GM12891 (cell line): Measurements from ENCODE around the gene MIPOL1.
"Not testable (repeated sequence)": the region's sequence is repeated elsewhere in the genome, so short reads cannot be mapped to it uniquely, and the experiment has no call there.

Experiments
- DNase-seq: peaks from one replicate; pipeline ENCODE4 v3.0.0; 2011; ENCODE audit warnings: low spot score; ENCODE audit not compliant: insufficient read length
- FAIRE-seq: peaks from 2 replicates; lab custom pipeline; 2011; peaks lifted over from hg19 to GRCh38; lab: Jason Lieb, UNC
- PAX5 ChIP-seq: IDR thresholded peaks from 2 replicates; pipeline ENCODE4 v1.6.1; 2011; ENCODE audit warnings: low read length, moderate library complexity, mild to moderate bottlenecking; ENCODE audit not compliant: insufficient read depth, severe bottlenecking
- POLR2A ChIP-seq: IDR thresholded peaks from 2 replicates; pipeline ENCODE4 v1.6.1; 2011; ENCODE audit warnings: low read depth, low read length, control low read depth
- POLR2AphosphoS5 ChIP-seq: IDR thresholded peaks from 2 replicates; pipeline ENCODE4 v1.6.1; 2011; ENCODE audit warnings: low read depth, low read length, control low read depth
- POU2F2 ChIP-seq: IDR thresholded peaks from 2 replicates; pipeline ENCODE4 v1.6.1; 2011; ENCODE audit warnings: low read depth, mild to moderate bottlenecking, control low read depth, low read length, moderate library complexity
- SPI1 ChIP-seq: IDR thresholded peaks from 2 replicates; pipeline ENCODE4 v1.6.1; 2011; ENCODE audit warnings: low read depth, low read length, control low read depth
- TAF1 ChIP-seq: IDR thresholded peaks from 2 replicates; pipeline ENCODE4 v1.6.1; 2011; ENCODE audit warnings: low read depth, low read length, control low read depth

MIPOL1 gene

GRCh38 chr14:37187294-37187693 lies 10.4 kb upstream of the MIPOL1 start:
- FAIRE-seq = no peak
- no peak for DNase-seq
- TF ChIP-seq SPI1 (no peak), POLR2AphosphoS5 (no peak), POU2F2 (no peak), TAF1 (no peak), POLR2A (no peak), PAX5 (no peak)

GRCh38 chr14:37187840-37188577 lies 9.7 kb upstream of the MIPOL1 start:
- FAIRE-seq, DNase-seq: not testable (repeated sequence)

- DNase-seq, FAIRE-seq: not testable (repeated sequence)
These were observed 8.0 kb upstream of the MIPOL1 start for GRCh38 chr14:37189733-37190132.

GRCh38 chr14:37194698-37195097 lies 3.0 kb upstream of the MIPOL1 start:
- DNase-seq = no peak
- TF ChIP-seq TAF1 (no peak), POU2F2 (no peak), POLR2AphosphoS5 (no peak), POLR2A (no peak)
- no peak for FAIRE-seq

- FAIRE-seq (no peak), DNase-seq (no peak)
- no peak for TF ChIP-seq POU2F2
- TF ChIP-seq TAF1 = no peak
- no peak for TF ChIP-seq POLR2AphosphoS5
- TF ChIP-seq PAX5 = no peak
- TF ChIP-seq POLR2A = no peak
These were observed 2.4 kb upstream of the MIPOL1 start for GRCh38 chr14:37195327-37195726.

GRCh38 chr14:37196604-37197420 lies 925 bp upstream of the MIPOL1 start:
- no peak for DNase-seq
- TF ChIP-seq TAF1 = no peak
- TF ChIP-seq POU2F2 = no peak
- no peak for TF ChIP-seq PAX5
- TF ChIP-seq POLR2A = no peak
- TF ChIP-seq POLR2AphosphoS5 = no peak
- no peak for TF ChIP-seq SPI1
- FAIRE-seq = no peak

- DNase-seq (no peak), FAIRE-seq (no peak)
- TF ChIP-seq SPI1 = no peak
- TF ChIP-seq POLR2AphosphoS5 = no peak
- TF ChIP-seq POLR2A = no peak
- no peak for TF ChIP-seq PAX5
- TF ChIP-seq POU2F2 = no peak
- no peak for TF ChIP-seq TAF1
These were observed 499 bp downstream of the MIPOL1 start for GRCh38 chr14:37198273-37198598.

- FAIRE-seq (no peak), DNase-seq (no peak)
- TF ChIP-seq POU2F2 (no peak), PAX5 (no peak), TAF1 (no peak), POLR2AphosphoS5 (no peak), SPI1 (no peak), POLR2A (no peak)
These were observed 1.2 kb downstream of the MIPOL1 start for GRCh38 chr14:37198907-37199306.

GRCh38 chr14:37201724-37202123 lies 4.0 kb downstream of the MIPOL1 start:
- FAIRE-seq (no peak), DNase-seq (no peak)

GRCh38 chr14:37202265-37202664 lies 4.5 kb downstream of the MIPOL1 start:
- DNase-seq (no peak), FAIRE-seq (no peak)
- TF ChIP-seq POU2F2 = no peak
- TF ChIP-seq SPI1 = no peak
- TF ChIP-seq TAF1 = no peak
- TF ChIP-seq POLR2A = no peak
- no peak for TF ChIP-seq POLR2AphosphoS5
- no peak for TF ChIP-seq PAX5

More at GRCh38 chr14:37201724-37202123, 4.0 kb downstream of the MIPOL1 start:
- no peak for TF ChIP-seq POU2F2
- TF ChIP-seq TAF1 = no peak
